NCI-H82 (cell line): ENCODE measurements around the gene TMSB15A.
"Not testable (repeated sequence)": the region's sequence is repeated elsewhere in the genome, so short reads cannot be mapped to it uniquely, and the experiment has no call there.

Experiments
- DNase-seq: peaks from one replicate; lab custom pipeline; 2025; lab: John Stamatoyannopoulos, UW

The TMSB15A gene

DNA sequence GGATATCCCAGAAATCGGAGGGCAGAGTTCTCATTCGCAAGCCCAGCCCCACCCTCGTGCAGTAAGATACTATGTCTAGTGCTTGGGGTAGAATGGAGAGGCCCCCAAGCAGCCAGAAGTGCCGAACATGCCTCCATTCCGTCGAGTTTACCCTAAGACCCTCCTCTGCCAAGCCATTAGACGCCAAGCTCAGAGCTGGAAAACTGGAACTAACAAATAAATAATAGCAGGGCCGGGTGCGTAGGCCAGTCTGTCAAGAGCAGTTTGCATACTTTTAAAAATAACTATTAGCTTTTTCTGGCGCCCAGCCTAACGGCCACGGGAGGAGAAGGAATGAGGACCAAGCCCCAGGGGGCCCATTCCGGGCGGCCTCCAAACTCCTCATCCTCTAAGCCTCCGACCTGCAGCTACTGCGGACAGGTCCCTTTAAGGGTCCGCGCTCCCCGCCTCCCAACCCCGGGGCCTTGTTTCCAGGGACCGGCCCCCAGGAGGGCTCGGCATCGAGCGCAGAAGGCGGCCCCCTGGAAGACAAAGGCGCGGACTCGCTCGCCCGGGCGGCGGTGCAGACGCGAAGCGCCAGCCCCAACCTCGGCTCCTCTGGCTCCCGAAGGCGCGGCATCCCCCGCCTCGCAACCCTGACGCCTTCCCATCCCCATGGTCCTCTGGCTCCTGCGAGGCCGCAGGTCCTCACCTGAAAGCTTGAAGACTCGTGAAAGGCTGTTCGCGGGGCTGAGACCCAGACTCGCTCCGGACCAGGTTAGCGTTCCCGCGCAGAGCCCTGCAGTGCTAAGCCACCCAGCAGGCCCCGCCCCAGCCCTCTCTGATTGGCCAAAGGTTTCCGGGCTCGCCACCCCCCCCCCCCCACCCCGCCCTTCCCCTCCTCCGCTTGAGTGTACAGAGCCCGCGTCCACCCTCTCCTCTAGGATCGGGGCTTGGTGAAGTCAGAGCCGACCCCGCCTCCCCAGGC, at the start of gene TMSB15A:
TMSB15A (minus strand) TSS at position 765 of the 967 bp plus-strand sequence.
- peak; percentile 92 for DNase-seq

DNA sequence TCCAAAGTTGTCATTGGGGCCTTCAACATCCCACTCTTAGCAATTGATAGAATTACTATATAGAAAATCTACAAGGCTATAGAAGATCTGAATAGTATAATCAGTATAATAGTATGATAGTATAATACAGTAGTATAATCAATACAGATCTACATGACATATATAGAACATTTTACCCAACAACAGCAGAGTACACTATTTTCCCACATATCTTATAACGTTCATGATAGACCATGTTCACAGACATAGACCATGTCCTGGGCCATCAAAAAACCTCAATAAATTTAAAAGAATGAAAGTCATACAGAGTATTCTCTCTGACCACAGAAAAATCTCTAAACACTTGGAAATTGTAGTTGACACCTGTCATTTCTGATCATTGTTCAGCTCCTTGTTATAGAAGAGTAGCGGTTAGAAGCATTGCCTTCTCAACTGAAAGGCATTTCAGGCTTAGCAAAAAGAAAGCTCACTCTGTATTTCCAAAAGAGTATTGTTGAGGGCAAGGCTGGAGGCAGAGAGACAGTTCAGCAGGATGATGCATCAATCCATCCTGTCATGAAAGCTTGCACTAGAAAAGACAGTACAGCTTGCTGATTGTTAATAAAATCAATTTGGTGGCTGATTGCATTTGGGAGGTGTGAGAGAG, 44.0 kb upstream of the TMSB15A start:
- DNase-seq, result no peak

DNA sequence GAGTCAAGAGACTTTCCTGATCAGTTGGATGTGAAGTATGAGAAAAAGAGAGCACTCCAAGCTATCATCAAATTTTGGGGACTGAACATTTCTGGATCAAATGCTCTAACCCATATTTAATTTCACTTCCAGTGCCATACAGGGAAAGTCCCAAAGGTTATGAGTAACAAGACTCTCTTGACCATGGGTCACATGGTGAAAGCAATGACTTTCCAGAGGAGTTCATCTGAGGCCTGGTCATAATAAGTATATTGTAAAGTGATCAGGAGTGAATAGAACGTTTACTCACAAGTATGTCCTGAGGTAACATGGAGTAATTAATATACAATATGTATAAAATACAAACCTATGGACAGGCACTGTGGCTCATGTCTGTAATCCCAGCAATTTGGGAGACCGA, 42.1 kb upstream of the TMSB15A start:
- no peak for DNase-seq

DNA sequence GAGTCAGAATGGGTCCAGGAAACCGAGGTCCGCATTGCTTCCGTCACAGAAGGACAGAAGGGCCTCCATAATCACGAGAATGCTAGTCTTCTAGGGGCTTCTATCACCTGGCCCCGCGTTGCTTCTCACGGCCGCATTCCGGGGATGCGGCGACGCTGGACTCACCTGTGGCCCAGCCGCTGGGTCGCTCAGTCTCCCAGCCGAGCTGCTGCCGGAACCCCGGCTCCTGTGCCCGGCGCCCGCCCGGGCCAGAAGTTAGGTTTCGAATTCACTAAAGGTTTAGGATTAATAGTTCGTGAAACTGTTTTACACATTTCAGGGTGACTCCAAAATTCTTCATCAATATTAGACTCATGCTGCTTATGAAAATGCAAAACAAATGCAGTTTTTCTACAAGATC, 31.7 kb upstream of the TMSB15A start:
- DNase-seq, result no peak

DNA sequence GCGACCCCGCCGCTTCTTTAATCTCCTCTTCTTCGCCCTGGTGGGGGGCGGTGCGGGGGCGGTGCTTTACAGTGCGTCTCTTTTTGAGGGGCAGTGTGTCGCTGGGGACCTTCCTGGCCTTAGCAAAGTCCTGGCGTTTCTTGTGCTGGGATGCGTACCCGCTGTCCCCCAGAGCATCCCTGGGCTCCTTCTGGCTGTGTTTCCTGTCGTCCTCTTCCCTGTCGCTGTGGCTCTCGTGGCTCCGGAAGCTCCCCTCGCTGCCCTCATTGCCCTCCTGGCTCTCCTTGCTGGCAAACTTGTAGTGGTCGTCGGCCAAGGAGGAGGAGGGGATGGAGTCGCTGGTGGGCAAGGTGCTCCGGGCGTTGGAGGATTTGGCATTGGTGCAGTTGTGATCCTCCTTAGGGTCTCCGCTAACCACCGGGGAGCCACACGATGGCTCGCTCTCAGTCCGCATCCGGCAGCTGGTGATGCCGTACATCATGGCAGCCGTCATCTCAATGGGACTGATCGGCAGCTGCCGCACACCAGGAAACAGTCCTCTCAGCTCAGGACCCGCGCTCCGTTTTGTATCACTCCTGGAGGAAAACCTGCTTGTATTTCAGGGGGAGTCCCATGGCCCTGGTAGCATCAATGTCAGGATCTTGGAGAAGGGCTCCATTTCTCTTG, 30.4 kb upstream of the TMSB15A start:
- peak; percentile 18 for DNase-seq

DNA sequence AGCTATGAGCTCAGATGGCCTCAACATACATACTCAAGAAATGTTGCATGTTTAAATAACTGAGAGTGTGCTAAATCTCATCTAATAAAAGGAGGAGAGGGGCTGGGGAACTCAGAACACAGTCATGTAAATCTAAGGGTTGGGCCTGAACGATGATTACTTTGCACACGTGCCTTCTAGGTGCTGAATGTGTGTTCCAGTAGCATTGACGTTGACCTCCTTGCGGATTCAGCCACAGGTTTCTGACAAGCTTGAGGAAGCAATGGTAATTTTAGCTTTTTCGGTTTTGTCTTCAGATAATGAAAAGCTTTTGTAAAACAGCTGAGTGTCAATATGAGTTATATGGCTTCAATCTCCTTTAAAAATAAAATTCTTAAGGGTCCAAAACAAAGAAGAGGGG, 29.6 kb upstream of the TMSB15A start:
- DNase-seq, result not testable (repeated sequence)

DNA sequence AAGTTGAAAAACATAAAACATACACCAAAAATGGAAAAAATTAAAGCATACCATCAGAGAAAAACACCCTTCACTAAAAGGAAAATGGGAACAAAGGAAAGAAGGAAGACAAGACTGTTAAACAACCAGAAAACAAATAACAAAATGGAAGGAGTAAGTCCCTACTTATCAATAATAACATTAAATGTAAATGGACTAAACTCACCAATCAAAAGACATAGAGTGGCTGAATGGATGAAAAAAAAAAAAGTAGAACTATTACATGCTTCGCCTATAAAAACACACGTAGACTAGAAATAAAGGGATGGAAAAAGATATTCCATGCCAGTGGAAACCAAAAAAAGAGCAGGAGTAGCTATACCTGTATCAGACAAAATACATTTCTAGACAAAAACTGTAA, 19.4 kb upstream of the TMSB15A start:
- DNase-seq, result no peak

DNA sequence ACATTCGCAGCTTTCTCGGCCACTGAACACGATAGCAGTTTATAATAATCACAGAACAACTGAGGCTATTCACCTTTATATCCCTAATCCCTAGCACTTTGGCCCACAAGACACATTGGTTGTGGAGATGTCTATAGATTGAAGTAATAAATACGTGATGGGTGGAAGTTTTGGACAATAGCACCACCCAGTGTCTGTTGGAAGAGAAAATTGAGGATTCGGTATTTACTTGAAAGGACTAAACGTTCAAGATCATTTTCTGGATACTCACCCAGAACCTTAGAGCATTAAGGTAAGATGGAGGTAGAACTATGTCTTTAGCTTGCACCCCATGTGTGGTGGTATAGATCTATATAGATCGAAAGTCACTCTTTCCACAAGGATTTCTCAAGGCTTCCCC, 787 bp upstream of the TMSB15A start:
- DNase-seq, result peak; percentile 47

DNA sequence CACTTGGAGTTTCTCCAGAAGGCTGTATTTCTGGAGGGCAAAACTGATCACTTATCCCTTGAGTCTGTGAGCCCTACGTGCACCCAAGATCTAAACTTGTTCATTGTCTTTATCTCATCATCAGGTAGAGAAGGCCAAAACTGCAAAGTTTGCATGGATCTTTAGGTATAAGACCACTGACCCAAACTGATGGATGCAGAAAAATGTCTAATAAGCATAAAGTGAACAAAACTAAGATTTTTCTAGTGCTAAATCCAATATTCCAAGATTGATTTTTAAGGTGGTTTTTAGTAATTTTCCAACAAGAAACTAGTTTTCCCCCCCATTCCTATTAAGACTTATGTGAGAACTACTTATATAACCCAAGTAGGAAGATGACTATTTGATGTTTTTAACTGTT, 2.0 kb downstream of the TMSB15A start:
- DNase-seq, result no peak

DNA sequence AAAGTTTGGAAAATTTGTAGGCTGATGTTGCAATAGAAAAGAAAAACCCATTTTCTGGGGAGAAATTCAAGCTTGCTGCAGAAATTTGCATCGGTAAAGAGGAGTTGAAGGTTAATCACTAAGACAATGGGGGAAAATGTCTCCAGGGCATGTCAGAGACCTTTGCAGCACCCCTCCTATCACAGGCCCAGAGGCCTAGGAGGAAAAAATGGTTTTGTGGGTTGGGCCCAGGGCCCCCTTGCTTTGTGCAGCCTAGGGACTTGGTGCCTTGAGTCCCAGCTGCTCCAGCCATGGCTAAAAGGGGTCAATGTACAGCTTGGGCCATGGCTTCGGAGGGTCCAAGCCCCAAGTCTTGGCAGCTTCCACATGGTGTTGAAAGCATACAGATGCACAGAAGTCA, 17.8 kb downstream of the TMSB15A start:
- DNase-seq, result no peak

DNA sequence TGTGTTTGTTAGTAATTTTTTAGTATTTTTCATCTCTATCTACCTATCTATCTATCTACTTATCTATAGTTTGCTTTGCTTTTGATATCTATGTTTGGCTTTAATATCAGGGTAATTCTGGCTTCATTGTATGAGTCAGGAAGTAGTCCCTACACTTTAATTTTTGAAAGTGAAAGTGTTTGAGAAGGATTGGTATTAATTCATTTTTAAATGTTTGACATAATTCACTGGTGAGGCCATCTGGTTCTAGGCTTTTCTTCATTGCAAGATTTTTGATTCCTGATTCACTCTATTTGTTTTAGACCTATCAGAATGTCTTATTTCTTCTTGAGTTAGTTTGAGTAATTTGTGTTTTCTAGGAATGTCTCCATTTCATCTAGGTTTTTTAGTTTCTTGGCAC, 24.8 kb downstream of the TMSB15A start:
- no peak for DNase-seq

DNA sequence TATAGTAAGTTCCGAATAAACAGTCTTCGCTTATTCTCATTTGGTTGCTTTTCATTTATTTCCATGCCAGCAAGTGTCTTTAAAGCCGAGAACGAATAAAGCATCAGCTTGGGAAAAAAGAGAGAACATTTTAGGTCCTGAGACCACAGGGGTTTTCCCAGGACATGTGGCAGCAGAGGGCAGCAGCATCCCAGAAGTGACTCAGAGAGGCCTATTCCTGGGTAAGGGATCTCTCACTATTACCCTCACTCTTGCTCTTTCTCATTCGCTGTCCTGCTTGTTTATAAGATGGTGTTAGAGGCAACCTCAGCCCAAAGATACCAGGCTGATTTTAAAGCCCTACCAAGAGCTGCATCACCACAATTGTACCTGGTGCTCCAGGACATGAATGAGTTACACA, 37.8 kb downstream of the TMSB15A start:
- not testable (repeated sequence) for DNase-seq

DNA sequence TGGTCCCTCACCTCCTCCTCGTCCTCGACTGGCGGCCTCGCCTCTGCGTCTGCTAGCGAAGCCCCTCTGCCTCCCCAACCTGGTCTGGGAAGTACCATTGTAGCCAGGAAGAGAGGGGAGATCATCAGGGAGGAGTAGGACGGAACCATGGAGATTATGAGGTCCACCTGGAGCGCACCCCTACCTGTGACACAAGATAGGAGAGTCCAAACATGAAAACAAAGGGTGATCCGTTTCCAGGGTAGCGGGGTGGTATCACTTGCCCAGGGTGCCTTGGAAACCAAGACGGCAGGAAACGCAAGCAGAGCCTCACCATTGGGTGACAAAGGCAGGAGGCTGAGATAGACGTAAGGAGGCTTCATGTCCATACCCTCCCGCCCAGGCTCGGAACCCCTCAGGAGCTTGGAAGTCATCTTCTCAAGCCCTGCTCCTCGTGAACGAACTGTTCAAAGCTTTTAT, 44.7 kb downstream of the TMSB15A start, which contains the start of gene TCP11X2:
TCP11X2 (minus strand) TSS at position 51 of the 459 bp plus-strand sequence.
- DNase-seq, result not testable (repeated sequence)

DNA sequence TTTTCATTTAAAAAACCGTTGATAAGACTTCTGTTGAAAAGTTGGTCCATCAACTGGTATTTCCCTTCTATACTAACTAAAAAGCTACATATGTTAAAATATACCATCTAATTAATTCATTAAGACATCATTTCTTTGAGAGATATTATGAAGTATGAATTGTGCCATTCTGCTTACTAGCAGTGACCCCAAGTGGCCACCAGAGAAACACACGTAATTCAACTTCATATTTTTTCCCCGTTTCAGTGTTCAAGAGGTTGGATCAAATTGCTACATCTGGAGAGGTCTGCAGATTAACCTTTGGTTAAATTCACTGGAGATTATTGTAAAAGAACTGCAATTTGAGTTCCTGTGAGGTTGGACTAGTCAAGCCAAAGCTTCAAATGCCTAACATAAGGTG, 46.3 kb downstream of the TMSB15A start:
- not testable (repeated sequence) for DNase-seq
